Colonic mucosa (tissue), 4 donors: ENCODE results near the gene ZER1. TPM values are rescaled to one million over a fixed set of nuclear protein-coding genes. Genes with fewer than 3 reads are reported as not detected.
A peak's percentile ranks its signal among the peaks of the same experiment; 100 is the strongest.

Source experiments
- DNase-seq: peaks from one replicate; pipeline ENCODE4 v3.0.0-alpha.2; 2020
- H3K27ac ChIP-seq: fragments of 200-600 bp; one replicate; pipeline ENCODE4 v1.8.0; 2021
- H3K27me3 ChIP-seq: fragments of 200-600 bp; one replicate; pipeline ENCODE4 v1.8.0; 2021
- H3K36me3 ChIP-seq: fragments of 200-600 bp; one replicate; pipeline ENCODE4 v1.8.0; 2021
- H3K4me1 ChIP-seq: fragments of 200-600 bp; one replicate; pipeline ENCODE4 v1.8.0; 2021; ENCODE audit warnings: mild to moderate bottlenecking
- H3K4me3 ChIP-seq: fragments of 200-600 bp; one replicate; pipeline ENCODE4 v1.8.0; 2021
- H3K9ac ChIP-seq, 2 donors: one replicate each; pipeline ENCODE4 v1.7.0; 2013; ENCODE audit warnings: control low read depth in 2 of 2, low read depth in 2 of 2, low read length in 2 of 2
- H3K9me3 ChIP-seq: fragments of 200-600 bp; one replicate; pipeline ENCODE4 v1.8.0; 2021
- CTCF ChIP-seq: fragments of 200-600 bp; IDR thresholded peaks from one replicate; pipeline ENCODE4 v1.8.0; 2022; ENCODE audit warnings: antibody characterized with exemption, mild to moderate bottlenecking
- intact Hi-C: fragments of 100-400 bp; cut with DNase I; formaldehyde crosslinking; loops from one replicate; pipeline ENCODE4 v1.14.1; 2022
- total RNA-seq, 2 donors: library from RNA; stranded (reverse); fragmentation: NEBNext Ultra II Directional in 1 of 2; extraction: Animal tissue kit (Norgen Biotek cat#: 25700) in 1 of 2; gene quantifications; one replicate each; pipeline ENCODE4 v1.2.1, GENCODE V29; 2021
- donor health status: healthy.
- donor health status: DM: no; HTN: no; CAD: no.
- donor health status: DM: no; HTN: no; CAD: no.

The ZER1 gene
- 10 to 100 TPM; 35.1 to 54.7 TPM for total RNA-seq

DNA sequence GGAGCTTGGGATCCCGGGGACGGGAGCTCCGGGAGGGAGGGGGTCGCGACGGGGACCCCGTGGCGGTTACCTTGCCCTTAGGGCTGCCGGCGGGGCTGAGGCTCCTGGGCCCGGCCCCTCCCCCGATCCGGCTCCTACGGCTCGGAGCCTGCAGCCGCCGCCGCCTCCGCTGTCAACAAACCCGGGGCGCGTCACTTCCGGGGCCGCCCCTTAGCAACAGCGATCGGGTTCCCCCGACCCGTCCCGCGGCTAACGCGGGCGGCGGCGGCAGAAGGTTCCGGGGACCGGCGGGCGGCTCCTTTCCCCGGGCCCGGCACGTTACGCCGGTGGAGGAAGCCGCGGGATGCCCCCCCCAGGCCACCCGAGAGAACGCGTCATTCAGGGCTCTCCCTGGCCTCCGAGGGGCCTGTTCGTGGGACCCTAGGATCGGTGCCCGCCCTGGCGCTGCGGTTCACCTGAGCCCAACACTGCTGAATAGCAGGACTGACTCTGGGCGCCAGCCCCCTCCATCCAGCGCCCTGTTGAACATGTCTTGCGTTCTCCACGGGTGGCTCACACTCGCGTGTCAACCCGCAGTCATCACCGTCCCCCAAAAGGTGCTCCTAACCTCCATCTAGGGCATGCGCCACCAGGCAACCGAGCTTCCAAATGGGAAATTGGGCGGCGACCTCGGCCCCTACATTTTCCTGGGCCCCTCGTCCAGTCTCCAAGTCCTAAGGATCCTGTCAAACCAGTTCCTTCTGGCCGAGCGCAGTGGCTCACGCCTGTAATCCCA lies at the start of gene ZER1:
TSS of gene ZER1 (minus strand) at position 183 of the 775 bp plus-strand sequence. CDS start 16,362 bp downstream, outside the sequence.
- peak within 1 kb of the TSS; percentile 92 for H3K27ac ChIP-seq

DNA sequence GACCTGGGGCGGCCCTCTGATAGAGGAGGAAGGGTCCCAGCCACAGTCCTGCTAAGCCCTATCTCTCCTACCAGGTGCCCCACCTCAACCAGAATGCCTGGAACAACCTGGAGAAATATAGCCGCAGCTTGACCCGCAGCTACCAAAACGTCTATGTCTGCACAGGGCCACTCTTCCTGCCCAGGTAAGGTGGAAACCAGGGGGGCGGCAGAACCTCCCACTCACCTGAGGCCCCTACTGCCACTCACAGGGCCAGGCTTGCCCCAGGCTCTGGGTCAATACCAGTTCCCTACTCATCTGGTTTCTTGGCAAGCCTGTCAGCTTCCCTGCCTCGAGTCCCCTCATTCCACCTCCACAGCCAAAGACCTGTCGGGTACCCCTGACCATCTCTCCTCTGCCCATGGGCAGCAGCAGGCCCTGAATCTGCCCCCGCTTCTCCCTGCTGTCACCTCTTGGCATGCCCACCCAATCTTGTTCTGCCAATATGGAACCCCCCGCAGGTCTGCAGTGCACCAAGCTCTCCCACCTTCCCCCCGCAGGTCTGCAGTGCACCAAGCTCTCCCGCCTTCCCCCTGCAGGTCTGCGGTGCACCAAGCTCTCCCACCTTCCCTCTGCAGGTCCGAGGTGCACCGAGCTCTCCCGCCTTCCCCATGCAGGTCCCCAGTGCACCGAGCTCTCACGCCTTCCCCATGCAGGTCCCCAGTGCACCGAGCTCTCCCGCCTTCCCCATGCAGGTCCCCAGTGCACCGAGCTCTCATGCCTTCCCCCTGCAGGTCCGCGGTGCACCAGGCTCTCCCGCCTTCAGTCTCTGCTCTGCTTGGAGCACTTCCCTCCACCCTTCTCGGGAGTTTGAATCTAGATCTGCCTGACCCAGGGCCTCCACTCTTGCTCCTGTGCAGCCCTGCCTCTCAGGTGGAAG lies 49.2 kb upstream of the ZER1 start:
- no peaks in the 10 kb centered on the region for H3K4me1 ChIP-seq
- H3K36me3 ChIP-seq = no peaks in the 10 kb centered on the region
- H3K9ac ChIP-seq = no peak overlapping the region
- no peaks in the 10 kb centered on the region for H3K27me3 ChIP-seq
- no peak overlapping the region for H3K27ac ChIP-seq
- no peak overlapping the region for H3K4me3 ChIP-seq
- DNase-seq = no peak
- TF ChIP-seq CTCF = no peak
- intact Hi-C loops = no loop called here
- H3K9me3 ChIP-seq = no peaks in the 10 kb centered on the region

More for the DNA sequence above, at the start of gene ZER1:
- H3K9ac ChIP-seq = peak within 1 kb of the TSS; percentile 99
- intact Hi-C loops = no loop called here
- H3K4me3 ChIP-seq = peak within 1 kb of the TSS; percentile 91
- no peak for TF ChIP-seq CTCF
- peaks cover 10% of the 10 kb centered on the region for H3K4me1 ChIP-seq
- no peaks in the 10 kb centered on the region for H3K36me3 ChIP-seq
- DNase-seq = peak; percentile 93
- H3K27me3 ChIP-seq = no peaks in the 10 kb centered on the region
- H3K9me3 ChIP-seq = no peaks in the 10 kb centered on the region

GRCh38 chr9:128819716-128820664 lies 48.3 kb upstream of the ZER1 start:
- TF ChIP-seq CTCF = no peak
- H3K4me3 ChIP-seq = no peak overlapping the region
- no peaks in the 10 kb centered on the region for H3K36me3 ChIP-seq
- intact Hi-C loops = no loop called here
- no peak overlapping the region for H3K27ac ChIP-seq
- no peaks in the 10 kb centered on the region for H3K9me3 ChIP-seq
- no peaks in the 10 kb centered on the region for H3K4me1 ChIP-seq
- peak; percentile 44 for DNase-seq
- no peak overlapping the region for H3K9ac ChIP-seq
- no peaks in the 10 kb centered on the region for H3K27me3 ChIP-seq

GRCh38 chr9:128818839-128819715 lies 47.4 kb upstream of the ZER1 start:
- peak overlapping the region; percentile 67 for H3K4me3 ChIP-seq
- peak overlapping the region; percentile 87 for H3K27ac ChIP-seq
- H3K36me3 ChIP-seq = no peaks in the 10 kb centered on the region
- H3K9me3 ChIP-seq = no peaks in the 10 kb centered on the region
- TF ChIP-seq CTCF = no peak
- intact Hi-C loops = no loop called here
- H3K27me3 ChIP-seq = no peaks in the 10 kb centered on the region
- DNase-seq = peak; percentile 36
- H3K4me1 ChIP-seq = no peaks in the 10 kb centered on the region
- H3K9ac ChIP-seq = peak overlapping the region; percentile 49 to 75
